T-helper 1 cell treated with Interleukin-12 subunit alpha and Interleukin-12 subunit beta and Interleukin-4 antibody, amounts not matched to agents 30 μg/mL and 1 μg/mL, for 36 hours (primary cell): ENCODE data around the gene WASL.
"Not testable (repeated sequence)": the region's sequence is repeated elsewhere in the genome, so short reads cannot be mapped to it uniquely, and the experiment has no call there.

Experiments
- H3K27ac Mint-ChIP-seq: one replicate; pipeline ENCODE4 v1.8.0; 2021; ENCODE audit warnings: mild to moderate bottlenecking, mixed read lengths
- H3K27me3 Mint-ChIP-seq: one replicate; pipeline ENCODE4 v1.8.0; 2021; ENCODE audit warnings: low read depth, mixed read lengths
- H3K36me3 Mint-ChIP-seq: one replicate; pipeline ENCODE4 v1.8.0; 2021; ENCODE audit warnings: low read depth, mixed read lengths
- H3K4me1 Mint-ChIP-seq: one replicate; pipeline ENCODE4 v1.8.0; 2021; ENCODE audit warnings: low read depth, mixed read lengths
- H3K4me3 Mint-ChIP-seq: one replicate; pipeline ENCODE4 v1.8.0; 2021; ENCODE audit warnings: mild to moderate bottlenecking, moderate library complexity, mixed read lengths
- H3K9me3 Mint-ChIP-seq: one replicate; pipeline ENCODE4 v1.8.0; 2021; ENCODE audit warnings: mixed read lengths

The WASL gene

GRCh38 chr7:123750389-123751230, 1.8 kb upstream of the WASL start:
- H3K27ac Mint-ChIP-seq = no peak overlapping the region
- H3K36me3 Mint-ChIP-seq = peaks cover 13% of the 10 kb centered on the region
- H3K27me3 Mint-ChIP-seq = peaks cover 20% of the 10 kb centered on the region
- no peaks in the 10 kb centered on the region for H3K9me3 Mint-ChIP-seq
- H3K4me3 Mint-ChIP-seq = no peak overlapping the region
- H3K4me1 Mint-ChIP-seq = peaks cover 33% of the 10 kb centered on the region

- H3K9me3 Mint-ChIP-seq = no peaks in the 10 kb centered on the region
- H3K4me3 Mint-ChIP-seq = peak overlapping the region; percentile 88
- H3K27me3 Mint-ChIP-seq = peaks cover 19% of the 10 kb centered on the region
- peaks cover 17% of the 10 kb centered on the region for H3K36me3 Mint-ChIP-seq
- peak overlapping the region; percentile 94 for H3K27ac Mint-ChIP-seq
- peaks cover 36% of the 10 kb centered on the region for H3K4me1 Mint-ChIP-seq
Measured at GRCh38 chr7:123749537-123749857, 694 bp upstream of the WASL start.

- peaks cover 45% of the 10 kb centered on the region for H3K4me1 Mint-ChIP-seq
- no peaks in the 10 kb centered on the region for H3K9me3 Mint-ChIP-seq
- H3K36me3 Mint-ChIP-seq = peaks cover 17% of the 10 kb centered on the region
- peaks cover 11% of the 10 kb centered on the region for H3K27me3 Mint-ChIP-seq
- H3K4me3 Mint-ChIP-seq = peak overlapping the region; percentile 89
- peak overlapping the region; percentile 81 for H3K27ac Mint-ChIP-seq
Measured at GRCh38 chr7:123748171-123748733, 551 bp downstream of the WASL start.

- Mint-ChIP-seq H3K27ac (peak overlapping the region; percentile 81), H3K27me3 (peaks cover 11% of the 10 kb centered on the region), H3K4me3 (peak overlapping the region; percentile 89), H3K36me3 (peaks cover 17% of the 10 kb centered on the region), H3K4me1 (peaks cover 48% of the 10 kb centered on the region), H3K9me3 (no peaks in the 10 kb centered on the region)
Measured at GRCh38 chr7:123747620-123748141, 1.1 kb downstream of the WASL start.

- no peaks in the 10 kb centered on the region for H3K9me3 Mint-ChIP-seq
- peaks cover 50% of the 10 kb centered on the region for H3K4me1 Mint-ChIP-seq
Measured at GRCh38 chr7:123746931-123747488, 1.8 kb downstream of the WASL start.

GRCh38 chr7:123746055-123746454, 2.7 kb downstream of the WASL start:
- Mint-ChIP-seq H3K9me3 (no peaks in the 10 kb centered on the region), H3K4me1 (peaks cover 46% of the 10 kb centered on the region), H3K4me3 (peak overlapping the region; percentile 89), H3K36me3 (peaks cover 17% of the 10 kb centered on the region), H3K27me3 (no peaks in the 10 kb centered on the region), H3K27ac (peak overlapping the region; percentile 56)

More at GRCh38 chr7:123746931-123747488, 1.8 kb downstream of the WASL start:
- H3K36me3 Mint-ChIP-seq = peaks cover 17% of the 10 kb centered on the region
- H3K27ac Mint-ChIP-seq = peak overlapping the region; percentile 81
- H3K27me3 Mint-ChIP-seq = peaks cover 7% of the 10 kb centered on the region
- peak overlapping the region; percentile 89 for H3K4me3 Mint-ChIP-seq

- no peak overlapping the region for H3K27ac Mint-ChIP-seq
- no peaks in the 10 kb centered on the region for H3K27me3 Mint-ChIP-seq
- peaks cover 46% of the 10 kb centered on the region for H3K4me1 Mint-ChIP-seq
- no peaks in the 10 kb centered on the region for H3K9me3 Mint-ChIP-seq
- no peak overlapping the region for H3K4me3 Mint-ChIP-seq
- peaks cover 17% of the 10 kb centered on the region for H3K36me3 Mint-ChIP-seq
Measured at GRCh38 chr7:123745437-123745836, 3.4 kb downstream of the WASL start.

- Mint-ChIP-seq H3K36me3 (peaks cover 18% of the 10 kb centered on the region), H3K9me3 (no peaks in the 10 kb centered on the region), H3K4me1 (peaks cover 45% of the 10 kb centered on the region), H3K27ac (no peak overlapping the region), H3K4me3 (no peak overlapping the region), H3K27me3 (no peaks in the 10 kb centered on the region)
Measured at GRCh38 chr7:123744416-123744815, 4.4 kb downstream of the WASL start.

GRCh38 chr7:123741940-123742339, 6.9 kb downstream of the WASL start:
- H3K4me1 Mint-ChIP-seq = peaks cover 40% of the 10 kb centered on the region
- H3K4me3 Mint-ChIP-seq = no peak overlapping the region
- no peak overlapping the region for H3K27ac Mint-ChIP-seq
- peaks cover 18% of the 10 kb centered on the region for H3K36me3 Mint-ChIP-seq
- no peaks in the 10 kb centered on the region for H3K27me3 Mint-ChIP-seq
- peaks cover 4% of the 10 kb centered on the region for H3K9me3 Mint-ChIP-seq

- Mint-ChIP-seq H3K4me3 (no peak overlapping the region), H3K9me3 (peaks cover 20% of the 10 kb centered on the region), H3K4me1 (peaks cover 20% of the 10 kb centered on the region), H3K27ac (no peak overlapping the region), H3K27me3 (no peaks in the 10 kb centered on the region), H3K36me3 (peaks cover 18% of the 10 kb centered on the region)
Measured at GRCh38 chr7:123738808-123739207, 10.0 kb downstream of the WASL start.

- H3K27ac Mint-ChIP-seq = no peak overlapping the region
- no peaks in the 10 kb centered on the region for H3K27me3 Mint-ChIP-seq
- peaks cover 20% of the 10 kb centered on the region for H3K4me1 Mint-ChIP-seq
- peaks cover 24% of the 10 kb centered on the region for H3K9me3 Mint-ChIP-seq
- no peak overlapping the region for H3K4me3 Mint-ChIP-seq
- H3K36me3 Mint-ChIP-seq = peaks cover 22% of the 10 kb centered on the region
Measured at GRCh38 chr7:123738356-123738755, 10.4 kb downstream of the WASL start.

GRCh38 chr7:123737168-123737674, 11.6 kb downstream of the WASL start:
- peaks cover 23% of the 10 kb centered on the region for H3K36me3 Mint-ChIP-seq
- H3K4me1 Mint-ChIP-seq = peaks cover 14% of the 10 kb centered on the region
- H3K4me3 Mint-ChIP-seq = not testable (repeated sequence)

GRCh38 chr7:123735539-123735938, 13.3 kb downstream of the WASL start:
- no peak overlapping the region for H3K27ac Mint-ChIP-seq

More at GRCh38 chr7:123737168-123737674, 11.6 kb downstream of the WASL start:
- H3K27me3 Mint-ChIP-seq, H3K27ac Mint-ChIP-seq: not testable (repeated sequence)
- peaks cover 34% of the 10 kb centered on the region for H3K9me3 Mint-ChIP-seq

GRCh38 chr7:123734498-123734897, 14.3 kb downstream of the WASL start:
- peaks cover 37% of the 10 kb centered on the region for H3K9me3 Mint-ChIP-seq
- no peak overlapping the region for H3K27ac Mint-ChIP-seq
- peaks cover 26% of the 10 kb centered on the region for H3K36me3 Mint-ChIP-seq
- H3K4me3 Mint-ChIP-seq = no peak overlapping the region
- H3K27me3 Mint-ChIP-seq = no peaks in the 10 kb centered on the region
- H3K4me1 Mint-ChIP-seq = peaks cover 16% of the 10 kb centered on the region

More at GRCh38 chr7:123735539-123735938, 13.3 kb downstream of the WASL start:
- peaks cover 37% of the 10 kb centered on the region for H3K9me3 Mint-ChIP-seq
- no peaks in the 10 kb centered on the region for H3K27me3 Mint-ChIP-seq
- H3K36me3 Mint-ChIP-seq = peaks cover 26% of the 10 kb centered on the region
- H3K4me1 Mint-ChIP-seq = peaks cover 16% of the 10 kb centered on the region
- H3K4me3 Mint-ChIP-seq = no peak overlapping the region
